Neural cell (in vitro differentiated cells): ENCODE data around the gene IGSF11.

Source experiments
- CTCF ChIP-seq: fragments of 450-650 bp; IDR thresholded peaks from 2 replicates; pipeline ENCODE4 v1.5.1; 2014; ENCODE audit warnings: antibody characterized with exemption, mild to moderate bottlenecking, moderate library complexity; ENCODE audit not compliant: poor library complexity, severe bottlenecking
- EP300 ChIP-seq: fragments of 450-650 bp; conservative IDR thresholded peaks from 2 replicates; pipeline ENCODE4 v1.6.1; 2014; ENCODE audit warnings: antibody characterized with exemption, mild to moderate bottlenecking, moderate library complexity; ENCODE audit not compliant: poor library complexity, severe bottlenecking
- EZH2 ChIP-seq: fragments of 200-600, 300-800 bp; shearing (Covaris generic), sonication (generic); IDR thresholded peaks from 2 replicates; pipeline ENCODE4 v1.6.1; 2014; ENCODE audit warnings: antibody characterized with exemption, low read length, borderline replicate concordance, mild to moderate bottlenecking; ENCODE audit not compliant: insufficient read depth, poor library complexity, severe bottlenecking
- POLR2AphosphoS5 ChIP-seq: IDR thresholded peaks from 2 replicates; pipeline ENCODE4 v1.6.1; 2012
- REST ChIP-seq: IDR thresholded peaks from 2 replicates; pipeline ENCODE4 v1.6.1; 2012; ENCODE audit warnings: borderline replicate concordance
- TAF1 ChIP-seq: IDR thresholded peaks from 2 replicates; pipeline ENCODE4 v1.6.1; 2012; ENCODE audit warnings: low read depth

GRCh38 chr3:118948146-118948545 is 86.5 kb downstream of the IGSF11 start:
- TF ChIP-seq CTCF = no peak
- TF ChIP-seq EP300 = no peak
- no peak for TF ChIP-seq POLR2AphosphoS5
- no peak for TF ChIP-seq REST
- no peak for TF ChIP-seq TAF1
- no peak for TF ChIP-seq EZH2
